Measurements from ENCODE around the gene APLP1. TPM values are rescaled to one million over a fixed set of nuclear protein-coding genes. Genes with fewer than 3 reads are reported as not detected.

The APLP1 gene
- total and polyA plus RNA-seq, 2 donors (not counting 1 experiment from before 2014, with no cell fraction given) = 0.99 to 4.1 TPM

DNA sequence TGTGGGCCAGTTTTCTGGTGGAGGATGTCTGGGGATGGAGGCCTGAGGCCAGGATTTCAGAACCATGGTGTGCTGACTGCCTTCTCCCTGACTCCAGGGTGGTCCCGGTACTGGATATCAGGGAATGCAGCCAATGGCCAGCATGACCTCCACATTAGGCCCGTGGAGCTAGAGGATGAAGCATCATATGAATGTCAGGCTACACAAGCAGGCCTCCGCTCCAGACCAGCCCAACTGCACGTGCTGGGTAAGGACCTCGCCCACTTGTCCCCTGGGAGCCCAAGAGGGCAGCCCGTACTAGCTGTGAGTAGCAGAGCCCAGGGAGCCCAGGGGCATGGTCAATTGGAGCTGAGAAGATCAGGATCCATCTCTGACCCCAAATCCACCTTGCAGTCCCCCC, 10.1 kb upstream of the APLP1 start:
- no peak overlapping the region for H3K4me2 ChIP-seq (ENCODE audit: extremely low read depth, insufficient read depth, low read length)
- no peaks in the 10 kb centered on the region for H3K79me2 ChIP-seq (ENCODE audit: control insufficient read depth, insufficient read depth, low read length)
- H3K36me3 ChIP-seq (ENCODE audit: control insufficient read depth, insufficient read depth, low read length) = no peaks in the 10 kb centered on the region
- peaks cover 58% of the 10 kb centered on the region for H3K27me3 ChIP-seq (ENCODE audit: control insufficient read depth, insufficient read depth, low read length)
- no peak for DNase-seq (ENCODE audit: low read depth in 2 of 2)
- H3K4me1 ChIP-seq (ENCODE audit: control insufficient read depth, extremely low read depth, insufficient read depth, low read length) = no peaks in the 10 kb centered on the region
- TF ChIP-seq, protein P1, sequence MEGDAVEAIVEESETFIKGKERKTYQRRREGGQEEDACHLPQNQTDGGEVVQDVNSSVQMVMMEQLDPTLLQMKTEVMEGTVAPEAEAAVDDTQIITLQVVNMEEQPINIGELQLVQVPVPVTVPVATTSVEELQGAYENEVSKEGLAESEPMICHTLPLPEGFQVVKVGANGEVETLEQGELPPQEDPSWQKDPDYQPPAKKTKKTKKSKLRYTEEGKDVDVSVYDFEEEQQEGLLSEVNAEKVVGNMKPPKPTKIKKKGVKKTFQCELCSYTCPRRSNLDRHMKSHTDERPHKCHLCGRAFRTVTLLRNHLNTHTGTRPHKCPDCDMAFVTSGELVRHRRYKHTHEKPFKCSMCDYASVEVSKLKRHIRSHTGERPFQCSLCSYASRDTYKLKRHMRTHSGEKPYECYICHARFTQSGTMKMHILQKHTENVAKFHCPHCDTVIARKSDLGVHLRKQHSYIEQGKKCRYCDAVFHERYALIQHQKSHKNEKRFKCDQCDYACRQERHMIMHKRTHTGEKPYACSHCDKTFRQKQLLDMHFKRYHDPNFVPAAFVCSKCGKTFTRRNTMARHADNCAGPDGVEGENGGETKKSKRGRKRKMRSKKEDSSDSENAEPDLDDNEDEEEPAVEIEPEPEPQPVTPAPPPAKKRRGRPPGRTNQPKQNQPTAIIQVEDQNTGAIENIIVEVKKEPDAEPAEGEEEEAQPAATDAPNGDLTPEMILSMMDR (conservative IDR thresholded peaks at IDR 0.05 in 1 of 2, IDR thresholded peaks at IDR 0.05 in 1 of 2; ENCODE audit: low read depth in 1 of 2, low read length in 2 of 2) = no peak
- TF ChIP-seq EZH2 (IDR thresholded peaks at IDR 0.05; ENCODE audit: low read length, missing control alignments) = no peak
- H3K4me3 ChIP-seq (replicated peaks in 1 of 4; ENCODE audit: control extremely low read depth in 1 of 4, insufficient read depth in 1 of 4, low read depth in 3 of 4, low read length in 4 of 4) = no peak overlapping the region
- H4K20me1 ChIP-seq (ENCODE audit: control insufficient read depth, extremely low read depth, insufficient read depth, low read length) = no peaks in the 10 kb centered on the region
- no peaks in the 10 kb centered on the region for H3K9me3 ChIP-seq (ENCODE audit: control insufficient read depth, insufficient read depth, low read depth, low read length)
- no peak overlapping the region for H2AFZ ChIP-seq (ENCODE audit: low read length)
- no peak overlapping the region for H3K9ac ChIP-seq (ENCODE audit: insufficient read depth, low read length)
- H3K27ac ChIP-seq (ENCODE audit: insufficient read depth, low read length) = no peak overlapping the region

DNA sequence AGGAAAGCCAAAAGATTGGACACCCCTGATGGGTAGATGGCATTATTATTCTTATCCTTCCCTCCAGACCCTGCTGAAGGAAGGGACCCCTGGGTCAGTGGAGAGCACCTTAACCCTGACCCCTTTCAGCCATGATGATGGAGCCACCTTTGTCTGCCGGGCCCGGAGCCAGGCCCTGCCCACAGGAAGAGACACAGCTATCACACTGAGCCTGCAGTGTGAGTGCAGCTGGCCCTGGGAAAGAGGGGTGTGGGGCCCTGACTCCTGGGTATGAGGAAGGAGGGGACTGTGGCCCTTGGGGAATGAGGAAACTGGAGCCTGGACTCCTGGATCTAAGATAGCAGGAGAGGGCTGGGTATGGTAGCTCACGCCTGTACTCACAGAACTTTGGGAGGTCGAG, 9.0 kb upstream of the APLP1 start:
- H3K4me2 ChIP-seq (ENCODE audit: extremely low read depth, insufficient read depth, low read length) = no peak overlapping the region
- H3K9ac ChIP-seq (ENCODE audit: insufficient read depth, low read length) = no peak overlapping the region
- H3K4me3 ChIP-seq (replicated peaks in 1 of 4; ENCODE audit: control extremely low read depth in 1 of 4, insufficient read depth in 1 of 4, low read depth in 3 of 4, low read length in 4 of 4) = no peak overlapping the region
- DNase-seq (ENCODE audit: low read depth in 2 of 2) = no peak
- no peak overlapping the region for H3K27ac ChIP-seq (ENCODE audit: insufficient read depth, low read length)
- TF ChIP-seq, protein P1 (conservative IDR thresholded peaks at IDR 0.05 in 1 of 2, IDR thresholded peaks at IDR 0.05 in 1 of 2; ENCODE audit: low read depth in 1 of 2, low read length in 2 of 2) = no peak
- TF ChIP-seq EZH2 (IDR thresholded peaks at IDR 0.05; ENCODE audit: low read length, missing control alignments) = no peak
- H3K4me1 ChIP-seq (ENCODE audit: control insufficient read depth, extremely low read depth, insufficient read depth, low read length) = no peaks in the 10 kb centered on the region
- no peaks in the 10 kb centered on the region for H3K79me2 ChIP-seq (ENCODE audit: control insufficient read depth, insufficient read depth, low read length)
- no peaks in the 10 kb centered on the region for H3K36me3 ChIP-seq (ENCODE audit: control insufficient read depth, insufficient read depth, low read length)
- H3K9me3 ChIP-seq (ENCODE audit: control insufficient read depth, insufficient read depth, low read depth, low read length) = no peaks in the 10 kb centered on the region
- no peak overlapping the region for H2AFZ ChIP-seq (ENCODE audit: low read length)
- H3K27me3 ChIP-seq (ENCODE audit: control insufficient read depth, insufficient read depth, low read length) = peaks cover 58% of the 10 kb centered on the region
- no peaks in the 10 kb centered on the region for H4K20me1 ChIP-seq (ENCODE audit: control insufficient read depth, extremely low read depth, insufficient read depth, low read length)

DNA sequence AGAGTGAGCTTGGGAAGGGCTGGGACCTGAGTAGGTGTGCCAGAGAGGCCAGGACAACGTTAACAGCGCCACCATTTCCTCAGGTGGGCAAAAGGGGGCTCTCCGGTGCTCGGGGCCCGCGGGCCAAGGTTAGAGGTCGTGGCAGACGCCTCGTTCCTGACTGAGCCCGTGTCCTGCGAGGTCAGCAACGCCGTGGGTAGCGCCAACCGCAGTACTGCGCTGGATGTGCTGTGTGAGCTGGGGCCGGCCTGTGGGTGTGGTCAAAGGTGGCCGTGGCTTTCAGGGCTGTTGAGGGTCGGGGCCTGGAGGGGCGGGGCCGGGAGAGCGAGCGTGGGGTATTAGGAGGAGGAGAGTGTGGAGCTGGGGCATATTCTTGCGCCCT, 7.9 kb upstream of the APLP1 start:
- no peak overlapping the region for H3K9ac ChIP-seq (ENCODE audit: insufficient read depth, low read length)
- no peaks in the 10 kb centered on the region for H4K20me1 ChIP-seq (ENCODE audit: control insufficient read depth, extremely low read depth, insufficient read depth, low read length)
- no peak overlapping the region for H3K27ac ChIP-seq (ENCODE audit: insufficient read depth, low read length)
- DNase-seq (ENCODE audit: low read depth in 2 of 2) = no peak
- no peaks in the 10 kb centered on the region for H3K36me3 ChIP-seq (ENCODE audit: control insufficient read depth, insufficient read depth, low read length)
- no peak overlapping the region for H3K4me3 ChIP-seq (replicated peaks in 1 of 4; ENCODE audit: control extremely low read depth in 1 of 4, insufficient read depth in 1 of 4, low read depth in 3 of 4, low read length in 4 of 4)
- no peaks in the 10 kb centered on the region for H3K9me3 ChIP-seq (ENCODE audit: control insufficient read depth, insufficient read depth, low read depth, low read length)
- no peak overlapping the region for H3K4me2 ChIP-seq (ENCODE audit: extremely low read depth, insufficient read depth, low read length)
- TF ChIP-seq, protein P1 (conservative IDR thresholded peaks at IDR 0.05 in 1 of 2, IDR thresholded peaks at IDR 0.05 in 1 of 2; ENCODE audit: low read depth in 1 of 2, low read length in 2 of 2) = no peak
- no peak for TF ChIP-seq EZH2 (IDR thresholded peaks at IDR 0.05; ENCODE audit: low read length, missing control alignments)
- no peaks in the 10 kb centered on the region for H3K4me1 ChIP-seq (ENCODE audit: control insufficient read depth, extremely low read depth, insufficient read depth, low read length)
- H3K27me3 ChIP-seq (ENCODE audit: control insufficient read depth, insufficient read depth, low read length) = peaks cover 49% of the 10 kb centered on the region
- no peaks in the 10 kb centered on the region for H3K79me2 ChIP-seq (ENCODE audit: control insufficient read depth, insufficient read depth, low read length)
- no peak overlapping the region for H2AFZ ChIP-seq (ENCODE audit: low read length)

Data from fibroblast of lung (primary cell).